Fibroblast of peridontal ligament (primary cell): ENCODE data around the gene LRRC47.
"Not testable (repeated sequence)": the region's sequence is repeated elsewhere in the genome, so short reads cannot be mapped to it uniquely, and the experiment has no call there.

Experiments
- DNase-seq: peaks from one replicate; pipeline ENCODE4 v3.0.0-alpha.2; 2010; ENCODE audit errors: extremely low read depth

Gene LRRC47

GRCh38 chr1:3772027-3772714 is 24.1 kb downstream of the LRRC47 start:
- DNase-seq: peak; percentile 46

GRCh38 chr1:3771108-3772026 is 24.9 kb downstream of the LRRC47 start:
- no peak for DNase-seq

DNA sequence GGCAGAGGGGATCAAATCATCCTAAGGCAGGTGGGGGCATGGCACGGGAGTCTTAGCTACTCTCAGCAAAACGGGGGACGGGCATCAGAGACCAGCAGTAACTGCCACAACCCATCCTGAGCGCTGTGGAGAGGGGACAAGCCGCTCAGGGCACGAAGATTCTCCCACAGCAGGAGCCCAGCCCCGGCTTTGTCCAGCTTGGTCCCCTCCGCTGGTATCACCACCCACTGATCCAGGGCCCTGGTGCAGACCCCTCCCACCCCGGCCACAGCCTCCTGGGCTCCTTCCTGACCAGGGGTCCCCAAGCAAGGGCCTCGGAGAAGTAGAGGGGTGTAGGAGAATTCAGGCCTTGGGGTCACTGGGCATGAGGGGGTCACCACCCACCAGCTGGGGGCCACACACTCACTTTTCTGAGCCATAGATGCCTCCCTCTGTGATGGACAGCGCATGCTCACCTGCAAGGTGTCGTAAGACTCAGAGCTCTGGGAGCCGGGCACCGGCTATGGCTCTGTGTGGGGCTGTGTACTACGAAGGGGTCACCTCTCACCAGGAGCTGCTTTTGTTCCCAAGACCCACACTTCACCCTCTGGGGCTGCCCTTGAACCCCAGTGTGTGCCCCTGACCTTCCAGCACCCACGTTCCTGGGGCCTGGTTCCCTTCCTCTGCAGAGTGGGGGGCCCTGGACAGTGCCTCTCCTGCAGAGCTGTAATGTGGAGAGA is 26.1 kb downstream of the LRRC47 start:
- no peak for DNase-seq

GRCh38 chr1:3768811-3769390 is 27.4 kb downstream of the LRRC47 start:
- DNase-seq: no peak

DNA sequence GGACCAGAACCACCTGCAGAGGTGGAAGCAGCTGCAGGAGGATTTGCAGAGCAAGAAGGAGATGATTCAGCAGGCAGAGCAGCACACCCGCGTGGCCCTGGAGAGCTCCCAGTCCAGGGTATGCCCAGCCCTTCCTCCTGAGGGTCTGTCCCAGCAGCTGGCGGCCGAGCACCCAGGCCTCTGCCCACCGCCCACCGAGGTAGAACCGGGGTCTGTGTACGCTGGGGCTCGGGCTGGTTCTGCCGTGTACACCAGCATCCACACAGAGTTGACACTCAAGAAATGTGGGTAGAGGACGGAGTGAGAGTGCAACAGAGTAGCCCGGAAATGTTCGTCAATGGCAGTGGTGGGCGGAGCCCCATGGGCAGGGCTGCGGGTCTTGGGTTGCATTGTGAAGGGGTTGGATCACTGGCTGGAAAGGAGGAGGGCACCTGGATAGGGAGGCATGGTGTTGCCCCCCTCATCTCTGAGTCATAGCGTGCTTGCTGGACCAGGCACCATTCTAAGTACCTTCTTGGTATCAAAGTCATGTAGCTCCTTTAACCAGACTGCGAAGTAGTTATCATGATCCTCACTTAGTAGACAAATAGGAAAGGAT is 28.9 kb downstream of the LRRC47 start:
- DNase-seq: no peak

GRCh38 chr1:3763351-3764125 is 32.8 kb downstream of the LRRC47 start:
- DNase-seq: no peak

DNA sequence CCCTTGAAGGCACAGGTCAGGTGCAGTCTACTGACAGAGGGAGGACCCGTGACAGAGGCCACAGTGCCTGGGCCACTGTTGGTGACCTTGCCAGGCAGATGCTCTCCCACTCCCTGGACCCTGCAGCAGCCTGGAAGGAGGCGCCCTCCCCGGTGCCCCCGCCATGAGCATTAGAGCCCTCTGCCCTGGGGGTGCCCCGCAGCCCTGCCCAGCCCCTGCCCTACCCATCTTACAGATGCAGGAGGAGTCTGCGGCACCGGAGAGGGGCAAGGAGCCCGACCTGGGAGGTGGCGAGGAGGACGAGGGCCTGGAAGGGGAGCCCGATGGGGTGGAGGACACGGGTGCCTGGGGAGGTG is 33.4 kb downstream of the LRRC47 start:
- DNase-seq: no peak

DNA sequence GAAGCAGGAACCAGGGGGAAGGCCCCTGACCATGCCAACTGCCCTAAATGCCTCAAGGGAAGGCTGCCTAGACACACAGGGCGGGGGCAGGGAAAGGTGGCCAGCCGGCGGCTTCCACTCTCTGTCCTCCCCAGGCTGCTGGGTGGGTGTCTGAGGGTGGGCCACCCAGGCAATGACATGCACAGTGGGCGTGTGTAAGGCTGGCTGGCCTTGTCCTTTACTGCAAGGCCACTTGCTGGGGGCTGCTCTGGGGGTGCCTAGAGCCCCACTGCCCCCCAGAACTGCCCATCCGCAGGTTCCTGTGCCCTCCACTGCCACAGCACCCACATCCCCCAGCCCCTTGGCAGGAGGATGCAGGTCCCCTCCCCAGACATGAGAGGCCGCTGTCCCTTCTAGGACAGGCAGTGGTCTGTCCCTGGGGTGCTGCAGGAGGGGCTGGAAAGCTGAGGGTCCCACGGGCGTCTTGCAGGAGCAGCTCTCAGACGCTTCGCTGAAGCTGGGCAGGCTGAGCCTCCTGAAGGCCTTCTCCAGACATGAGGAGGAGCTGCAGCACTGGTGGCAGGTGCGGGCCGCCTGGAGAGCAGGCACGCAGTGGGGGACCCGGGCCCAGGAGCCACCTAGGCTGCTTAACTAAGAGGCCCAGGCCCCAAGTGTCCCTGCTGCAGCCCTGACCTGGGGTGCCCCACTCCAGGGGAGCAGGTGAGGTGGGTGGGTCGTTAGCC is 34.0 kb downstream of the LRRC47 start:
- no peak for DNase-seq

DNA sequence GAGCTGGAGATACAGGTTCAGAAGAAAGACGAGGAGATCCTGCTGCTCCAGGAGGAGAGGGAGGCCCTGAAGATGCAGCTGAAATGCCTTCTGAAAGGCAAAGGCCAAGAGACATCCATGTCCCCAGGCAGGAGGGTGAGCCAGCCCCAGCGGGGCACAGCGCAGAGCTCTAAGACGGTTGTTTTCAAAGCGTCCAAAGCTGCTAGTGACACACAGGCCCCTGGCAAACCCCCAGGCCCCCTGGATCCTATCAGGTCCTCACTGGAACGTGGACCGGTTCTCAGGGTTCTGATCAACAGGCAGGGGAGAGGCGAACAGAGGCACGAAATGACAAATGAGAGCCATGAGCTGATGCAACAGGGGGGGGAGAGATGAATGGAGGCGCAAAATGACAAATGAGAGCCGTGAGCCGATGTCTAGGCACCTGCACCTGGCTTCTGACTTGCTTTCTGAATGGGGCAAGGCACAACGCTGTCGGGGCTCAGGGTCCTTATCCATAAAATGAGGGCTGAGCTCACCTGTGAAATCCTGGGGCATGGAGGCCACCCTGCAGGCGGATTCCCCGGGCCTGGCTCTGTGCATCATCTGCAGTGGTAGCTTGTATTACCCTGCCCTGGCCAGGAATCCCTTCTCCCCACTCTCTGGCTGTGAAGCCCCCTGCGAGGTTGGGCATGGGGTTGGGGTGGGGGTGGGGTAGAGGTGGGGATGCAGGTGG is 34.8 kb downstream of the LRRC47 start:
- DNase-seq: no peak

GRCh38 chr1:3759796-3760195 is 36.5 kb downstream of the LRRC47 start:
- no peak for DNase-seq

DNA sequence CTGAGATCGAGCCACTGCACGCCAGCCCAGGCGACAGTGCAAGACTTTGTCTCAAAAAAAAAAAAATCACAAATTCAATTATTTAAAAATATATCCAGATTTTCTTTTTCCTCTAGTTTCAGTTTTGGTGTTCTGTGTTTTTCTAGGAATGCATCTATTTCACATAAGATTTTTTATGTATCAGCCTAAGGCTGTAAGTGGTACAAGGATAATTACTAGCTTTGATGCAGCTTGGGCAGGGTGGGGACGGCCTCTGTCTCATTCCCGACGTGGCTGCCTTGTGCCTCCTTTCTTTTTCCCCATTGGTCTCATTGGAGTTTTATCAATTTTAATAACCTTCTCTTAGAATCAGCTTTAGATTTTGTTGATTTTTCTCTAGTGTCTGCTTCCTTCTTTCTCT is 37.1 kb downstream of the LRRC47 start:
- DNase-seq: no peak

DNA sequence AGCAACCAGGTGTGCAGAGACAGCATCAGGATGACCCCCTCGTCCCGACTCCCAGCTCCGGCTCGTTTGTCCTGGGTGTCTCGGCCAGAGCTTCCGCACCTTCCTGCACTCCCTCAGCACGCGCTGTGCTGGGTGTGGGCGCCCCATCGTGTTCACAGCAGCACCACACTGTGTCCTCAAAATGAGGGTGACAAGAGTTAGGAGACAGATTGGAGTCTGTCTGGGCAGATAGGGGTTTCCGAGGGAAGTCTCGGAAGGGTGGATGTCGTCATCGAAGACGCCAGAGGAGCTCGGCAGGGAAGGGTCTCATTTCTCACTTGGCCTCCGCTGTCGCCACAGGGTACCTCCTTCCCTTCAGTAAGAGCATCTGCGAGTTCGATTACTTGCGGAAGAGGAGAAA is 39.9 kb downstream of the LRRC47 start:
- no peak for DNase-seq

DNA sequence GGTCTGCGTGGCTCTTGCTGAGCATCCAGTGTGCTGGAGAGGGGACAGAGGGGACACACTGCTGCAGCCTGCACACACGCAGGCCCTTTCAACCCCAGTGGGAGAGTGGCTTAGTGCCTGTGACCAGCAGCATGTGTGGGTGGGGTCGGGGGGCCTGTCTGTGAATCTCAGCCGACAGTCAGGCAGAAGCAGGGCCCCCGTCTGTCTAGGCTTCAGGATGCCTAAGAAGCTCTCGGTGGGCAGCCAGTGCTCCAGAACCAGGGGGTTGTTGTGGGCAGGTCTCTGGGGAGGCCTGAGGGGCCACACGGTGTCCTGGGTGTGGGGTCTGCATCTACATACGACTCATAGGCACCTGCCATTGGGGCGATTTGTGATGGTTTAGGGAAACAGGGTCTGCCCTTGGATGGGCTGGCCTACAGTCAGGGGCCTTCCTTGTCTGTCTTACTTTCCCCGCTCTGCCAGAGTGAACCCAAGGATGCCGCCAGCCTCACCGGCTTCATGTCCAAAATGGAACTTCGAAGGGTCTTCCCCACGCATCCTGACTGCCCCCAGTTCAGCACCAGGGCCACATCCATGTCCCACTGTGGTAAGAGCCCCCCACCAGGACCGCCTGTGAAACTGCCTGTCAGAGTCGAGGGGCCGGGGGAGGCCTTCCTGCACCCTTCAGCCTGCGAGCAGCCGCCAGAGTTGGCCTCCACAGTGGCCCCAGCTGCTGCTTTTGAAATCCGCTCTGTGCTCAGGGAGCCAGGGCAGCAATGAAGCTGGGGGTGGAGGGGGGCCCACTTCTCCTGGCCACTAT is 42.4 kb downstream of the LRRC47 start:
- DNase-seq: no peak

DNA sequence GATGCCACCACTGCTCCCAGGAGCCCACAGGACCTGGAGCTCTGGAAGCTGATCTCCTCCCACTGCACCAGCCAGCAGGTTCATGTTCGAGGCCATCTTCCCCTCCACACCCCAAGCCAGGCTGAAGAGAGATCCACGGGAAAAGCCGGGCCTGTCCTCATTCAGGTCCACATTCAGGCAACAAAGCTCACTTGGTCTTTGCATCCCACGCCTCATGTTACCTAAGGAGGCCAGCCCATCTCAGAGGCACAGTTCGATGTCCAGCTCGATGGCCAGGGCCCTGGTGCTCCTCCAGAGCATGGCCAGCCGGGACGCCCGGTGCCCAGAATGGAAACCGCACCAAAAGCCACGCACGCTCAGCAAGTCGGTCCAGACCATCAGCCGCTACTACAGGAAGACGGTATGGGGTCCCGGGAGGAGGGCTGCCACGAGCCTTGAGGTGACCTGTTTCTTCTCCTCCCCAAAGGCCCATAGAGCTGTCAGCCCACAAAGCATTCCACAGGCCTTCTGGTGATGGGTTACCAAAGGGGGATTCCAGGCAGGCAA is 43.8 kb downstream of the LRRC47 start, which contains the start of gene CCDC27:
Gene CCDC27 (plus strand): TSS at position 51 of the 546 bp plus-strand sequence. CDS start 32 bp downstream, at position 83.
- no peak for DNase-seq

GRCh38 chr1:3750741-3751140 is 45.6 kb downstream of the LRRC47 start:
- DNase-seq: no peak

DNA sequence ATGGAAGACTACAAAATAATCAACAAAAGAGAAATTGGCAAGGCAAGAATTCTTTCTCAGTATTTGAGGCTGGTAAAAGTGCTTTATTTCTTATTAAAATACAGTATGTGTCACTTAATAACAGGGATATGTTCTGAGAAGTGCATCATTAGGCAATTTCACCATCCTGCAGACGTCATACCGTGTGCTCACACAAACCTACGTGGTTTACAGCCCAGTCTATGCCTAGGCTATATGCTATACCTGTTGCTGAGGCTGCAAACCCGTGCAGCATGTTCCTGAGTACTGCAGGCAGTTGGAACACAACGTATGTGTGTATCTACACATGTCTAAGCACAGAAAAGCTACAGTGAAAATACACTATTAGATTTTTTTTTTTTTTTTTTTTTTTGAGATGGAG is 46.8 kb downstream of the LRRC47 start:
- DNase-seq: no peak

GRCh38 chr1:3748316-3748900 is 47.9 kb downstream of the LRRC47 start:
- DNase-seq: not testable (repeated sequence)

GRCh38 chr1:3747903-3748302 is 48.4 kb downstream of the LRRC47 start:
- DNase-seq: no peak
